GM15510 (cell line): Measurements from ENCODE around the gene ARSK.

Source experiments
- POLR2A ChIP-seq: IDR thresholded peaks from 3 replicates; pipeline ENCODE4 v1.6.1; 2011; ENCODE audit warnings: borderline replicate concordance; ENCODE audit not compliant: insufficient read length; ENCODE audit errors: extremely low read depth

ARSK gene, protein sequence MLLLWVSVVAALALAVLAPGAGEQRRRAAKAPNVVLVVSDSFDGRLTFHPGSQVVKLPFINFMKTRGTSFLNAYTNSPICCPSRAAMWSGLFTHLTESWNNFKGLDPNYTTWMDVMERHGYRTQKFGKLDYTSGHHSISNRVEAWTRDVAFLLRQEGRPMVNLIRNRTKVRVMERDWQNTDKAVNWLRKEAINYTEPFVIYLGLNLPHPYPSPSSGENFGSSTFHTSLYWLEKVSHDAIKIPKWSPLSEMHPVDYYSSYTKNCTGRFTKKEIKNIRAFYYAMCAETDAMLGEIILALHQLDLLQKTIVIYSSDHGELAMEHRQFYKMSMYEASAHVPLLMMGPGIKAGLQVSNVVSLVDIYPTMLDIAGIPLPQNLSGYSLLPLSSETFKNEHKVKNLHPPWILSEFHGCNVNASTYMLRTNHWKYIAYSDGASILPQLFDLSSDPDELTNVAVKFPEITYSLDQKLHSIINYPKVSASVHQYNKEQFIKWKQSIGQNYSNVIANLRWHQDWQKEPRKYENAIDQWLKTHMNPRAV

DNA sequence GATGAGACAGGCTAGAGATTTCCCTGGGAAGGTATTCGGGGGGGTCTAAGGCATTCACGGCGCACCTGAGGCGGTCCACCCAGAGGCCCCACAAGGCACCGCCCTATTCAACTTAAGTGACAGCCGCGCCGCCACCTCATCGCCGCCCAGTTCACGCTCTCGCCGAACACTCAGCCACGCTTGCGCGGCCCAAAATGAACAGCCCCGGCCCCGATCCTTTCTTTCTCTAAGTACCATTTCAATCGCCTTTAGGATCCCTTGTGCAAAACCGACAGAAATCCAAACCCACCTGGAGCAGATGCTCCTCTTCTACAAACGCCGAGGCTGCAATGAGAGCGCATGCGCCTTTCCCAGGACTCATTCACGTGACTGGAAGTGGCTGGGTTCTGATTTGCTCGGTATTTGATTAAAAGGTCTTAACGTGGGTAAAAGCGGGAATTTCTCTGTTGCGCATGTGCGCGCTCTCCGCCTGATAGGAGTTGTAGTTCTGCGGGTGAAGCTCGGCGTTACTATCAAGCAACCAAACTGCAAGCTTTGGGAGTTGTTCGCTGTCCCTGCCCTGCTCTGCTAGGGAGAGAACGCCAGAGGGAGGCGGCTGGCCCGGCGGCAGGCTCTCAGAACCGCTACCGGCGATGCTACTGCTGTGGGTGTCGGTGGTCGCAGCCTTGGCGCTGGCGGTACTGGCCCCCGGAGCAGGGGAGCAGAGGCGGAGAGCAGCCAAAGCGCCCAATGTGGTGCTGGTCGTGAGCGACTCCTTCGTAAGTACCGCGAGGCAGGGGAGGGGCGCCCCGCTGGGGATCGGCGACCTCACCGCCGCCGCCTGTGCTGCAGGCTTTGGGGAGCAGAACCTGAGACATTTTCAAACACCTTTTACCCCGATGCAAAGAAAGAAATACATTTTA lies at the start of gene ARSK, which contains the start of gene SKIC3:
Gene ARSK, plus strand, starts transcription at position 455 of the 902 bp plus-strand sequence. Its CDS starts 178 bp downstream, at position 633.
Gene SKIC3, minus strand, starts transcription at position 331 of the 902 bp plus-strand sequence. CDS start 7,827 bp downstream, outside the sequence.
- peak; percentile 67 for TF ChIP-seq POLR2A

DNA sequence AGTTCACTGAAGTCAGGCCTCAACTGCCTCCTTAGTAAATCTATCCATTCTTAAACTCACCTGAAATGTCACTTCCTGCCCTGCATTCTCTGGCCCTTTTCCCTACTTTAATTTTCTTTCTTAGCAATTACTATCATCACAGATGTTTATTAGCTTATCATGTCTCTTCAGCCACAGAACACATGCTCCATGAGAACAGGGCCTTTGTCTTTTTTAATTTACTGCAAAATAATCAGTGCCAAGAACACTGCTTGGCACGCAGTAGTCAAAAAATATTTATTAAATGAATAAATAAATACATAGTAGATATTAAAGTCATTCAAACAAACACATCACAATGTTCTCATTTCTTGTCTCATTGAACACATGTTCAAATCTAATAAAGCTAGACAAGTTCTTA lies 46.4 kb upstream of the ARSK start:
- TF ChIP-seq POLR2A, result no peak

DNA sequence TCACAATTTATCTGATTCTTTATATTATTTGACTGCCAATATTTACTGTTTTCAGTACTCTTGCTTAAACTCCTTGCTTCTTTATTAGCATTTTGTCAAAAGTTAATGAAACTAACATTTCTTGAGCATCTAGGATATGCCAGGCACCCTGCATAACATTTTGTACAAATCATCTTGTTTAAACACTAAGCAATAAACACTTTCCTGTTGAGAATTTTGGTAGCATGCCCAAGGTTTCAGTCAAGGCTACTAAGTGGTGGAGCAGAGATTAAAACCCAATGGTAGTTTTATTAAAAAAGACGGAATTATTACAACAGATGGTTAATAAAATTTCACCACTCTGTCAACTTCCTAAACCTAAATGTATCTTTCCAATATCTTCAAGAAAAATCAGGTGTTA lies 43.3 kb upstream of the ARSK start:
- TF ChIP-seq POLR2A, result no peak

DNA sequence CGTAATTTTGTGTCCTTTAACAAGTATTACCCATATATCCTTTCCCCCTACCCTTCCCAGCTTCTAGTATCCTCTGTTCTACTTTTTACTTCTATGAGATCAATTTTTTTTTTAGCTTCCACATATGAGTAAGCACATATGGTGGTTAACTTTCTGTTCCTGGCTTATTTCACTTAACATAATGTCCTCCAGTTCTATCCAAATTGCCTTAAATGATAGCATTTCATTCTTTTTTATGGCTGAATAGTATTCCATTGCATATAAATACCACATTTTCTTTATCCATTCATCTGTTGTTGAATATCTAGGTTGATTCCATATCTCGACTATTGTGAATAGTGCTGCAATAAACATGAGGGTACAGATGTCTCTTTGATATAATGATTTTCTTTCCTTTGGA lies 36.5 kb upstream of the ARSK start:
- TF ChIP-seq POLR2A, result no peak

DNA sequence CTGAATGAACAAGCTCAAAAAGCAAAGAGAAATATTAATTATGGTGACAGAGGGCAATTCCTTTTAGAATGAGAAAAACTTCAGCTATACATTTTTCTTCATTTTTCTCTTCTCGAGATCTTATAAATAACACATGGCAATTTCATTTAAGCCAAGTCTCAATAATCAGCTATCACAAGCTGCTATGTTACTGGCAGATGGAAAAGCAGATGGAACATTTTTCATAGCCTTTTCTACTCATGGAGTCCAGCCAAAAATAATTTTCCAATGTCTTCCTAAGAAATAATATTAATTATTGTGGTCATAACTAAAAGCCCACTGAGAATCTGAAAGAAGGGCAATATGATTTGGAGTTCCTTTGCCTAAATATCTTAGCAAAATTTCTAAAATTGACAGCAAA lies 35.8 kb upstream of the ARSK start:
- TF ChIP-seq POLR2A, result no peak

DNA sequence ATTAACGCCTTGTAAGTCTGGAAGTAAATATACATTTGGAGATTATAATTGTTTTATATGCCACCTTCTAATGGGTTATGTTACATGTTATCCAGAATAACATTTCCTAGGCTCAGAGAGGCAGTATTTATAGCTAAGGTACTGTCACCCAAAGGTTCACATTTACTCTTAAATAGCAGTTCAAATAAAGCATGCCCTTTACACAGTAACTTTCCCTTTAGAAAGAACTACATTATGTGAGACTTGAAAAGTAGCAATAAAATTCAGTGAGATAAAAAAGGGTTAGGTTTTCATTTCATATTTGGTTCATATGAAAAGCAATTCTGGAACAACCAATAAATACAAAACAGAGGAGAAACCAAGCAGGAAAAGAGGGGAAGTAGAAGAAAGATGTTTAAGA lies 35.2 kb upstream of the ARSK start:
- TF ChIP-seq POLR2A, result no peak

DNA sequence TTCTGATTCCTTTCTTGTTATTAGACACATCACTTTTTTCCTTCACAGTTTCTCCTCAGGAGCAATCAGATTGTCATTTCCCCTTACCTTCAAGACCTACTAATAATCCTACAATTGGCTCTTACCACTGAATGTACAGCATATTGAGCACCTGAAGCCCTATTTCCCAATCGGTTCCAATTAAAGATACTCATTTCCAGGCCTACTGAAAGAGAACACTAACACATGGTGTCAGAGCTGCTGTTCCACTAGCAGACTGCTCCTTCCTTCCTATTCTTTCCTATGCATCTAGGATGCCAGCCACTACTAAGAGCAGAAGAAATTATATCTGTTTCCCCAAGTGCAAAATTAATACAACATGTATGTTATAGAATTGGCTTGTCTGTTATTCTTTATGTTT lies 34.7 kb upstream of the ARSK start:
- no peak for TF ChIP-seq POLR2A

DNA sequence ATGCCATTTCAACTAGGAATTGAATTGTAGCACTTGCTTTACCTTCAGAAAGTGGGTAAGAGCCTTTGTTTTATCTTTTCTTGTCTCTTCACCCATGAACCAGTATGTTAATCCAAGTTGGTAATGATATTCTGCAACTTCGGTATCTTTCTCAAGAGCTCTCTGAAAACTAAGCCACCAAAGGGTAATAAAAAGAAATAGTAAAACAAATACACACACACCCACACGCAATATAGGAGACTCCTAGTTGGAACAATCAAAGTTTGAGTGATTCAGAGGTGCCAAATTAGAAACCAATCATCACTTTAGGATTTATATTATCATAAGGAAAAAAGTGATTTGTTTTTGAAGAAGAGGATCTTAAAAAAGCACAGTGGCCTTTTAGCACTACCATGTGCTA lies 30.5 kb upstream of the ARSK start:
- TF ChIP-seq POLR2A, result no peak

DNA sequence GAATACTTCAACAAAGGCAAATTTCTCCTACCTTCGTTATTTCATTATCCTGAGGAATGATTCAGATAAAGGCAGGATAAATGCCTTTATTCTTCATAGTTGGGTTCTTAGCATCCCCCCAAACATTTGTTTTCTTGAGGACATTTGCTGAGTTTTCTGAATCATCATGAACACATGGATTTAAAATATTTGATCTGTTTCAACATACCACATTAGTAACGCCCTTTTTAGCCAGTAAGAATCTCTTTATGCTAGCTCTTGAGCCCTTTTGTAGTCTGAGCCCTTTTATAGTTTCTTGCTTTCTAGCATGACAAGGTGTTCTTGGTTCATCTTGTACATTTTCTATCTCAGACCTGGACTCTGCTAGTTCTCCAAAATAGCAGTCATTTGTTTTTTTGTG lies 28.0 kb upstream of the ARSK start:
- TF ChIP-seq POLR2A, result no peak

DNA sequence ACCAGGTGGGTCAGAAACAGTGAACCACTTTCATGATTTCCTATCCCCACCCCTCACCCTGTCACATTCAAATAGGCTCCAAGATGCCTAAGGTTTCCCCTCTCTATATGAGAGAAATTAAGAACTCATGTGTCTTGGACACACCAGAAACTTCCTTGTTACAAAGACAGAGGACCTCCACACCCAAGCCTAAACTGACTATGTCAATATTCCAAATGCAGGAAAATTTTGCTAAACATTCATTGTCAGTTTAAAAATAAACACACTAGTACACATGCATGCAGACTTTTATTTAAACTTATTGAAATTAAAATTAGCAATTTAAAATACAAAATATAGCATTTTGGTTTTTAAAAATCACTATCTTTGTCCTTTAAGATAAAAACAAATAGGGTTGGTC lies 26.3 kb upstream of the ARSK start:
- no peak for TF ChIP-seq POLR2A

DNA sequence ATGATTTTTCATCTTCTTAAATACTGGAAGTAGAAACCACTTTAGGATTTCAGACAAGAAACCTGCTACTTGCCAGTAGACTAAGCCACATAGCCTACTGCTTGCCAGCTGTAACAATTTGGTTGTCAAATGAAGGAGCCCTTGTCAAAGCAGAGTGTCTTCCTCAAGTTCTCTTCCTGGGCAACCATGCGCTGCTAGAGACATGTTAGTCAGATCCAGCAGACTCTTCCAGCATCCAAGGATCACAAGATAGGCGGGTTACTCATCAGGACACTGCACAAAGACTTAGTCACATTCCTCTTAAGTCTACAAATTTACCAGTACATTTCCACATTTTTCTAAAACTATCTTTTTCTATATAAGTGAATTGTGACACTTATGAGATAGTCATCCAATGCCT lies 24.5 kb upstream of the ARSK start:
- no peak for TF ChIP-seq POLR2A

DNA sequence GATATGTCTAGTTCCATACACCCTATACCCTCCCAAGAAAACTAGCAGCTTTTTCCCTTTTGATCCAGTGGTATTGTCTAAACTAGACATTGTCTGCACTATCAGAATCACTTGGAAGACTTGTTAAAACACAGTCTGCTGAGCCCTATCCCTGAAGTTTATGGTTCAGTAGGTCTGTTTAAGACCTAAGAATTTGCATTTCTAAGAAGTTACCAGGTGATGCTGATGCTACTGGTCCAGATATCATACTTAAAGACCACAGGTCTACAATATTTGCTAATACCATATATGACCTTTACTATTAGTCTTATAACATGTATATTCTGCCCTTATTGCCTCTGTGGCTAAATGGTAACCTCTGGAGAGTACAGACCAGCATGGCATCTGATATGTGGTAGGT lies 23.4 kb upstream of the ARSK start:
- no peak for TF ChIP-seq POLR2A

DNA sequence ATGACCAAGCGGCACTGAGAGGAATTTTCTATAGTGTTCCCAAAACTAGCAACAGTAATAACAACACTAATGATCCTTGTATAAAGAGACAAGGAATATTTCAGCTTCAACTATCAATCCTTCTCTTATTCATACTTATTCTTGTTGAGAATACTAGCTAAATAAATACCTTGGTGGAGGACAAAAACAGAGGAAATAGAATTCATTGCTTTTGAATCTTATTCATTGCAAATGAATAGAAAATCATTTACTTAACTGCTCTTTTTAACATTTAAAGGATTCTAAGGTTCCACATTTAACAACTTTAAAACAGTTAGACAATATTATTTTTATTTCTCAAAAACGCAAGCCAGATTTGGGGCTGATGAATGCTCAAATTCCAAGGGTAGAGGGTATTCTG lies 22.5 kb upstream of the ARSK start:
- no peak for TF ChIP-seq POLR2A

DNA sequence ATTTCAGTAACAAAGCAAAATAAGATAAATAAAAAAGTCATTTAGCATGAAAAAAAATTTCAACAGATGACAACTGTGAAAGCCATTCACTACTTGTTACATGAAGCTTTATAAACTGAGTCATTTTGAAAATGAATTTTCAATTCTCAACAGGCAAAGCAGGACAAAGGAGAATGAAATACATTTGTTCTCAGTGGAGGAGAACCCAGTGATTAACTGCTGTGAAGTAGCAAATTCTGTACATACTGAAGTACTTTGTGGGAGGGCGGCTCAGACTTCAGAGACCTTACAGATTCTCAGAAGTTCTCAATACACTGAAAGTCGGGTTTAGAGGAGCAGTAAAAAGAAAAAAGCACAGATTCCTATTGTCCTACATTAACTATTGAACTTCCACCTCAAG lies 21.8 kb upstream of the ARSK start:
- TF ChIP-seq POLR2A, result no peak

DNA sequence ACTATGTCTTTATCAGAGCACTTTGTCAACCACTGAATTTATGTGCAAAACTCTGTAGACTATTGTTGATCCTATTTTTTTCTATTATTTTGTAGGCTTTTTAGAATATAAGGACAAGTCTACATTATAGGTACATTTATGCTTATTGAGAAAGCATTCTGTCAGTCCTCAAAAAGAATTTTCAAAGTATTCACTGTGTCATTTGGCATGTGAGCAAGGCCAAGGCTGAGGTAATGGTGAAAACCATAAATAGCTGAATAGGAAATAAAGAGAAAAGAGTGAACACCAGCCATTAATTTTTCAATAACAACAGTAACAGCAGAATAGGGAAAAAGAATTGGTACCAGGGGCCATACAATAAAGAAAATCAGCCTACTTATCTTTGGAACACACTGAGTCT lies 21.1 kb upstream of the ARSK start:
- TF ChIP-seq POLR2A, result no peak
